NCI-H510A (cell line): ENCODE results near the gene ARVCF.

ENCODE experiments used
- DNase-seq: peaks from one replicate; lab custom pipeline; 2025; lab: John Stamatoyannopoulos, UW

The ARVCF gene

DNA sequence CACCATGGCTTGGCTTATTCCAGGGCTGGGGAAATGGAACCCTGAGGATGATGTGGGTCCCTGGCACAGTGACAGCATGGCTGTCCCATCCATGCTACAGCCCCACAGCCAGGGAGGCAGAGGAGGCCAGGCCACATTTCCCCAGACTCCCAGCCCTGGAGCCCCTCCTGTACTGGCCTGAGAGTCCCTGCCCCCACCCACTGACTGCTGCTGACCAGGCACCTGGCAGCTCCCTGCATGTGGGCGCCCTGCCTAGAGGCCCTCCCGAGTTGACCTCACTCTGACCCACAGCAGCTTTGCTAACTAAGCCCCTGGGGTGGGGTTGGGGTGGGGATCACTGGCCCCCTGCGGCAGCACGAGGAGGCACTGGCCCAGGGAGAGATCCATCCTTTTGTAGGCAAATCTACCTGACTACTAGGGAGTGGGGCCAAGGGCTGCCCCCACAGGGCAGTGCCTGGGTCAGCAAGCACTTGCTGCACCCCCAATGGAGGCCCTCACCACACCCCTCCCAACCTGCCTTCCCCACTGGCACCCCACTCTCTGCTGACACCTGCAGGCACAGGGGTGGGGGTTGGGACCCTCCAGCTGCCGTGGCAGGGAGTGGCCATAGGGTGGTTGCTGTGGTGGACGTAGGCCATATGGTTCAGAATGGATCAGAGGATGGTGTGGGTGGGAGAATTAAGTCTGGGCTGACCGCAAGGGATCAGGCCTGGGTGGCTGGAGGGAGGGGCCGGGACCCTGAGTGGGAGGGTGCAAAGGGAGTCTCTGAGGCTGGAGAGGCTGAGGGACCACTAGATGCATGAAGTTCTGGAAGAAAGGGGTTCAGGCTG, 17.4 kb downstream of the ARVCF start:
- DNase-seq: no peak

- DNase-seq: no peak
Observed at GRCh38 chr22:19998232-19998951, 18.2 kb downstream of the ARVCF start.

GRCh38 chr22:19997561-19998231, 18.9 kb downstream of the ARVCF start:
- DNase-seq: no peak

DNA sequence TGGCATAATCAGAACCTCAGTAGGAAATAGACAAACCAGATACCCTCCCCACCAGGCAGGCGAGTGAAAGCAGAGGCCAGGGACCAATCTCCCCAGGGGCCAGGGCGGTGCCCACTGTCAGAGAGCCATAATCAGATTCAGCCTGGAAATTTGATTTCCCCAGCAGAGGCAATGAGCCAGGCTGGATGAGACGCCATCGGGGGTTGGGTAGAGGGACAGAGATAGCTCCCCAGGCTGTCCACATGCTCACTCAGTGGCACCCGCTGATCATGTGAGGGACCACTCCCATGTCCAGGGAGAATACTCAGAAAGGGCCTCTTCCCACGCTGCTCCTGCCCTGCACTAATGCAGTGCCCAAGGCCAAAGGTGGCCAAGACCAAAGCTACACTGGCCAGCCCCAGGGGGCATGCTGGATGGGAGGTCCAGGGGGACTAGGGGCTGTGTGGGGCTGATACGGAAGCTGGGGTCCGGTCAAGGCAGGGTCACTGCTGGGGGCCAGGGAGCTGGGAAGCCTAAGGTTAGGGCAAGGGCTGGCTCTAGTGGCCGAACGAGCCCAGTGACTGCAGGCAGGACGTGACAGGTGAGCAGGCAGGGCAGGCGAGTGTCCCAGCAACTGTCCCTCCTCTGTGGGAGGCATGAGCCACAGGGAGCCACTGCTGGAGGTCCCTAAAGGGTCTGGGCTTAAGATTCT, 19.8 kb downstream of the ARVCF start:
- DNase-seq: no peak

GRCh38 chr22:19995611-19996339, 20.8 kb downstream of the ARVCF start:
- DNase-seq: no peak

DNA sequence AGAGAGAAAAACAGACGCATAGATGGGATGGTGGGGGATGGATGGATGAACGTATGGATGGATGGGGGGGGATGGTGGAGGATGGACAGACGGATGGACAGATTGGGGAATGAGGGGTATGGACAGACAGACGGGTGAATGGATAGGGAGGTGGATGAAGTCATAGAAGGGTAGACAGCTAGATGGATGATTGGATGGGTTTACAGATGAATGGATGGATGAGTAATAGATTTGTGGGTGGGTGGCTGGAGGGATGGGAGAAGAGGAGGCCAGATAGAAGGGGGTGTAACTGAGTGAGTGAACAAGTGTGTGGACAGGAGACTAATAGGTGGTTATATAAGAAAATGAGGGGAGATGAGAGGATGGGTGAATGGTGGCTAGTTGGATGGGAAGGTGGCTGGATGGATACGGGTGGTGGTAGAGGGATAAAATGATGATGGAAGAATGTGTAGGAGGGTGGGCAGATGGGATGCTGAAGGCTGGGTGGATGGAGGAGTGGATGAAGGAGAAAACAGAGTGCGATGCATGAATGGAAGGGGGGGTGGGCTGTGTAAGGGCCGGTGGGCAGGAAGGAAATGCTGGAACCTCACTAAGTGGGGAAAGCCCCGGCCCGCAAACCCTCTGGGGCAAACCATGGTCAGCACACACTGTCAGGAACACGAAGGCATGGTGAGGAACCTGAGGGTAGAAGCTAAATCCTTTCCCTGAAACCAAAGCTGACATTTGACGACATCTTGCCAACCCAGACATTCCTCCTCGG, 21.6 kb downstream of the ARVCF start:
- DNase-seq: no peak

GRCh38 chr22:19993926-19994325, 22.7 kb downstream of the ARVCF start:
- no peak for DNase-seq

GRCh38 chr22:19992921-19993355, 23.7 kb downstream of the ARVCF start:
- no peak for DNase-seq

- no peak for DNase-seq
Observed at GRCh38 chr22:19992481-19992911, 24.1 kb downstream of the ARVCF start.

GRCh38 chr22:19991645-19992451, 24.8 kb downstream of the ARVCF start:
- DNase-seq: no peak

DNA sequence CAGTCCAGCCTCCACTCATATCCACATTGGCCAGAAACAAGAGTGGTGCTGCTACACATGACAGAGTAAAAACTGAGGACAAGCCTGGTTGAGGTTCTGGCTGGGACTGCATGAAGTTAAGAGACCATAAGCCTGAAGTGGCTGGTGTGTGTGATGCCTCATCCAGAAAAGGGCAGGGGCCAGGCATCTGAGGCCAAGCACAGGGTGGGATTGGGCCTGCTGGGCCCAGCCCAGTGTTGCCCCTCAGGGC, 25.3 kb downstream of the ARVCF start:
- no peak for DNase-seq

GRCh38 chr22:19990609-19991394, 25.8 kb downstream of the ARVCF start:
- DNase-seq: no peak

- no peak for DNase-seq
Observed at GRCh38 chr22:19990188-19990587, 26.4 kb downstream of the ARVCF start.

GRCh38 chr22:19989725-19990067, 26.9 kb downstream of the ARVCF start:
- DNase-seq: no peak

DNA sequence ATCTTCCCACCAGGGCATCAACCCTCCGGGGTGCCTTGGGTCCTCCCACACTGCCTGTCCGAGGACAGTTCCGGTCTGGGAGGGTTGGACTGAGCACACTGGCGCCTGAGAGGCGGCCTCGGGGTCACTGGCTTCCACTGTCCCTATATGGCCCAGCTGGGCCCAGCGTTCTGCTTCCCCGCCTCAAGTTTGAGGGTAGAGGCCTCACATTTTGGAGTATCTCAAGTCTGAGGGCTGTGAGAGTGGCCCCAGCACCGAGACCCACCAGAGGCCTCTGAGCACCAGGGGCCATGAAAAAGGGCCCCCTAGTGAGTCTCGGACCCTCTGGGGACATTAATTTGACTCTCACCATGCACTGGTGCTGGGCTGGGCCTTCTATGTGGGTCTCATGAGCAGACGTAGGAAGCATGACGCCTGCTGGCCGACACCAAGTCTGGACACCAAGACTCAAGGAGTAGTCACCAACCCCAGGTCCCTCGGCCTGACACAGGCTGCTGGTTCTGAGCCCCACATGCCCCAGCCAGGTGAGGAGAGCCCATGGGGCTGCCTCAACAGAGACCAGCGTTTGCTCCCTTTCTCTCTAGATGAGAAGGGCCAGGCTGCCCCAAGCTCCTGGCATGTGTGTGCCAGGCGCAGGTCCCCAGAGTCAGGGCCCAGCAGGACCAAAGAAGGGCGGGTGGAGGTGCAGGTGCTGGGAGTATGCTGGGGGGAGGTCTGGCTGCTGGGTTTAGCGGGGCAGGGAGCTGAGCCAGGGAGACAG, 27.5 kb downstream of the ARVCF start:
- no peak for DNase-seq

DNA sequence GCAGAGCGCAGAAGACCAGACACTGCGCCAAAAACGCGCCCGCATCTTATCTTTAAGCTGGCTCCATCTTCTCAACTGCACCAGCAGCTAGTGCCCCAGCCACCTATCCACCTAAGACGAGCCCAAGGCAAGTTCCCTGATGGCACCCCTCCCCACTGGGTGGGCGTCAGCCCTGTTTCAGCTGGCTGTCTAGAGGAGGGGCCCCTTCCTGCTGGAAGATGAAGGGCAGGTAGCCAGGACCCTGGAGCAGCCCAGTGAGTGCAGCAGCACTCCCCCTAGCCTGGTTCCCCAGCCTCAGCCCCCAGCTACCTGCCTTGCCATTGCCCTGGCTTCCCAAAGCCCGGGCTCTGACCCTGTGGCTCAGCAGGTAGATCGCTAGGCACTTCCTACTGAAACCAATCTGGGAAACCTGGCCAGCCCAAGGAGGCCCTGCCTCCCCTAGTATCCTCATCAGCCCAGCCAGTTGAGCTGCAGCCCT, 28.3 kb downstream of the ARVCF start:
- DNase-seq: no peak

- no peak for DNase-seq
Observed at GRCh38 chr22:19987394-19988306, 29.0 kb downstream of the ARVCF start.
